HG03045 (cell line): ENCODE results near the gene EBLN1.
A peak's percentile ranks its signal among the peaks of the same experiment; 100 is the strongest.
"Not testable (repeated sequence)": the region's sequence is repeated elsewhere in the genome, so short reads cannot be mapped to it uniquely, and the experiment has no call there.

Experiments used
- ATAC-seq: cut with Tn5 transposase; IDR thresholded peaks from one replicate; pipeline ENCODE4 v1.9.1; 2021; ENCODE audit warnings: mild to moderate bottlenecking, moderate library complexity; ENCODE audit not compliant: unreplicated experiment

The EBLN1 gene

GRCh38 chr10:22228943-22229801 is 11.4 kb upstream of the EBLN1 start:
- ATAC-seq, result peak; percentile 80

GRCh38 chr10:22228167-22228938 is 10.5 kb upstream of the EBLN1 start:
- no peak for ATAC-seq

GRCh38 chr10:22226599-22226998 is 8.8 kb upstream of the EBLN1 start:
- ATAC-seq, result no peak

- no peak for ATAC-seq
Observed at GRCh38 chr10:22222236-22223190, 4.7 kb upstream of the EBLN1 start.

- no peak for ATAC-seq
Observed at GRCh38 chr10:22219308-22219707, 1.5 kb upstream of the EBLN1 start.

GRCh38 chr10:22218448-22218847 is 633 bp upstream of the EBLN1 start:
- no peak for ATAC-seq

- not testable (repeated sequence) for ATAC-seq
Observed at GRCh38 chr10:22217084-22217483, 731 bp downstream of the EBLN1 start.

- no peak for ATAC-seq
Observed at GRCh38 chr10:22210267-22210666, 7.5 kb downstream of the EBLN1 start.

- ATAC-seq, result no peak
Observed at GRCh38 chr10:22193945-22194344, 23.9 kb downstream of the EBLN1 start.

- ATAC-seq, result no peak
Observed at GRCh38 chr10:22185586-22185985, 32.2 kb downstream of the EBLN1 start.

GRCh38 chr10:22183771-22184461 is 33.9 kb downstream of the EBLN1 start:
- no peak for ATAC-seq

GRCh38 chr10:22180724-22181123 is 37.1 kb downstream of the EBLN1 start:
- ATAC-seq, result no peak

GRCh38 chr10:22174442-22174841 is 43.4 kb downstream of the EBLN1 start:
- ATAC-seq, result no peak

- no peak for ATAC-seq
Observed at GRCh38 chr10:22171131-22171530, 46.7 kb downstream of the EBLN1 start.

GRCh38 chr10:22170582-22170981 is 47.2 kb downstream of the EBLN1 start:
- ATAC-seq, result no peak

GRCh38 chr10:22159979-22160378 is 57.8 kb downstream of the EBLN1 start:
- ATAC-seq, result no peak

- no peak for ATAC-seq
Observed at GRCh38 chr10:22159180-22159579, 58.6 kb downstream of the EBLN1 start.
